Thoracic aorta (tissue), 2 donors: ENCODE results near the gene PDGFC. TPM values are rescaled to one million over a fixed set of nuclear protein-coding genes. Genes with fewer than 3 reads are reported as not detected.

Source experiments
- ATAC-seq: fragments of 150-250 bp; one replicate; pipeline ENCODE4 v1.8.0; 2017; ENCODE audit warnings: low read depth; ENCODE audit not compliant: insufficient number of reproducible peaks, low FRiP score
- DNase-seq: peaks from one replicate; pipeline ENCODE4 v3.0.0-alpha.2; 2020; ENCODE audit warnings: low spot score
- H3K27ac ChIP-seq, 2 donors: fragments of 200-600 bp; sonication (generic); 1 replicate in 1 of 2; 2 replicates in 1 of 2; pipeline ENCODE4 v1.5.1; 2016; ENCODE audit warnings: mild to moderate bottlenecking in 2 of 2, moderate library complexity in 2 of 2
- H3K27me3 ChIP-seq: fragments of 200-600 bp; sonication (generic); replicated peaks from 2 replicates; pipeline ENCODE4 v1.6.0; 2016; ENCODE audit warnings: mild to moderate bottlenecking; ENCODE audit not compliant: insufficient read depth
- H3K36me3 ChIP-seq: fragments of 200-600 bp; sonication (generic); one replicate; pipeline ENCODE4 v1.5.1; 2016
- H3K4me1 ChIP-seq, 2 donors: fragments of 200-600 bp; sonication (generic); 1 replicate in 1 of 2; 2 replicates in 1 of 2; pipeline versions ENCODE4 v1.5.1 to v1.6.0; 2016; ENCODE audit warnings: low read depth in 2 of 2, mild to moderate bottlenecking in 1 of 2; ENCODE audit not compliant: control insufficient read depth in 1 of 2
- H3K4me3 ChIP-seq: fragments of 200-600 bp; sonication (generic); 2 replicates; pipeline ENCODE4 v1.5.1; 2016; ENCODE audit warnings: mild to moderate bottlenecking
- H3K9me3 ChIP-seq: fragments of 200-600 bp; sonication (generic); 2 replicates; pipeline ENCODE4 v1.5.1; 2016
- CTCF ChIP-seq: fragments of 200-600 bp; sonication (generic); IDR thresholded peaks from one replicate; pipeline ENCODE4 v1.5.1; 2019; ENCODE audit warnings: antibody characterized with exemption
- total RNA-seq, 2 donors: library from RNA; depleted of rRNA; stranded (reverse); fragments of >200 nt; gene quantifications; one replicate each; pipeline versions ENCODE4 v1.1.0 to v1.2.3, GENCODE V29; 2016

PDGFC gene
- total RNA-seq, 2 donors from 2014 or later: 31.4 to 32.8 TPM

- TF ChIP-seq CTCF: no peak
- DNase-seq: no peak
Measured at GRCh38 chr4:156909010-156909409, 62.6 kb downstream of the PDGFC start.

DNA sequence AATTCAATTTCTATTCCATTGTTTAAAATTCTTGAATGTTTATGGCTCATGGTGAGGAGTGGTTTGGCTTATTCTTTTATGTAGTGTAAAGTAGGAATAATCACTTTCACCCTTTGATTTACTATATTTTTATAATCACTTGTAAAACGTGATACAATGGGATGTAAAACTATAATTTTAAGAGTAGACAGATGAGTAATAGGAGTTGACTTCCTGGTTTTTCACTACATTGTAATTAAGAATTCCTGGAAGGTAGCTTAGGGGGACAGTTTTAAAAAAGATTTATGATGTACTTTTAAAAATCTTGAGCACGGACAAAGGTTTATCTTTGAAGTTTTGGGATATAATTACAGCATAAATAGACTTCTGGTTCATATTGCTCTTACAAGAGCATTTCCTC, 65.3 kb downstream of the PDGFC start:
- no peaks in the 10 kb centered on the region for H3K36me3 ChIP-seq
- ATAC-seq (no peak), DNase-seq (no peak)
- no peak overlapping the region for H3K4me3 ChIP-seq
- no peaks in the 10 kb centered on the region for H3K27me3 ChIP-seq
- H3K27ac ChIP-seq: no peak overlapping the region
- TF ChIP-seq CTCF: no peak
- no peaks in the 10 kb centered on the region for H3K9me3 ChIP-seq
- peaks cover 8 to 23% of the 10 kb centered on the region in 2 donors for H3K4me1 ChIP-seq

More at GRCh38 chr4:156909010-156909409, 62.6 kb downstream of the PDGFC start:
- no peak for ATAC-seq
- Histone ChIP-seq H3K9me3 (peaks cover 5% of the 10 kb centered on the region), H3K4me3 (no peak overlapping the region), H3K27ac (no peak overlapping the region), H3K4me1 (peaks cover 11 to 12% of the 10 kb centered on the region in 2 donors), H3K27me3 (no peaks in the 10 kb centered on the region), H3K36me3 (no peaks in the 10 kb centered on the region)

- TF ChIP-seq CTCF: no peak
- H3K4me1 ChIP-seq: peaks cover 8 to 23% of the 10 kb centered on the region in 2 donors
- H3K4me3 ChIP-seq: no peak overlapping the region
- DNase-seq (no peak), ATAC-seq (no peak)
- no peaks in the 10 kb centered on the region for H3K9me3 ChIP-seq
- no peak overlapping the region for H3K27ac ChIP-seq
- no peaks in the 10 kb centered on the region for H3K36me3 ChIP-seq
- no peaks in the 10 kb centered on the region for H3K27me3 ChIP-seq
Measured at GRCh38 chr4:156901871-156902270, 69.7 kb downstream of the PDGFC start.

- TF ChIP-seq CTCF: no peak
- Histone ChIP-seq H3K27me3 (no peaks in the 10 kb centered on the region), H3K9me3 (no peaks in the 10 kb centered on the region), H3K4me1 (peaks cover 0 to 9% of the 10 kb centered on the region in 2 donors), H3K27ac (no peak overlapping the region), H3K36me3 (no peaks in the 10 kb centered on the region), H3K4me3 (no peak overlapping the region)
- DNase-seq (no peak), ATAC-seq (no peak)
Measured at GRCh38 chr4:156898373-156899117, 73.1 kb downstream of the PDGFC start.

GRCh38 chr4:156896527-156896926, 75.1 kb downstream of the PDGFC start:
- DNase-seq (no peak), ATAC-seq (no peak)
- no peak for TF ChIP-seq CTCF
- no peak overlapping the region for H3K27ac ChIP-seq
- no peak overlapping the region for H3K4me3 ChIP-seq
- no peaks in the 10 kb centered on the region for H3K36me3 ChIP-seq
- H3K4me1 ChIP-seq: peaks cover 3 to 5% of the 10 kb centered on the region in 2 donors
- H3K9me3 ChIP-seq: no peaks in the 10 kb centered on the region
- no peaks in the 10 kb centered on the region for H3K27me3 ChIP-seq
